OCI-LY7 (cell line): Measurements from ENCODE around the gene COL4A2. TPM values are rescaled to one million over a fixed set of nuclear protein-coding genes. Genes with fewer than 3 reads are reported as not detected.

Experiments used
- BruUV-seq: library from RNA; stranded (reverse); fragments of 400-500 nt; replicated peaks from 2 replicates; lab custom pipeline; 2021; lab: Mats Ljungman, UMichigan
- CTCF ChIA-PET: fragments of 300-600 bp; sonication (Branson Sonifier 250); formaldehyde crosslinking; loops from one replicate; lab custom pipeline; 2022; ENCODE audit warnings: antibody characterized with exemption; ENCODE audit not compliant: unreplicated experiment; lab: Charles Lee
- POLR2A ChIA-PET: fragments of 300-600 bp; sonication (Branson Sonifier 250); formaldehyde crosslinking; loops from one replicate; lab custom pipeline; 2022; ENCODE audit warnings: antibody characterized with exemption; lab: Charles Lee
- DNase-seq: peaks from one replicate; pipeline ENCODE4 v3.0.0-alpha.2; 2015; ENCODE audit warnings: low spot score
- H2AFZ ChIP-seq: fragments of 200-600 bp; sonication (generic), shearing (Covaris generic); 2 replicates; pipeline ENCODE4 v1.6.1; 2014; ENCODE audit warnings: mild to moderate bottlenecking, antibody characterized with exemption, low read length, moderate library complexity
- H3K27ac ChIP-seq: fragments of 200-600 bp; sonication (generic); 2 replicates; pipeline ENCODE4 v1.5.1; 2014; ENCODE audit warnings: mixed run types, low read depth, mild to moderate bottlenecking, moderate library complexity, low read length, inconsistent platforms; ENCODE audit not compliant: poor library complexity, severe bottlenecking
- H3K36me3 ChIP-seq: fragments of 200-600 bp; sonication (generic); 2 replicates; pipeline ENCODE4 v1.6.1; 2014; ENCODE audit warnings: mild to moderate bottlenecking, antibody characterized with exemption, low read length, moderate library complexity, mixed read lengths; ENCODE audit not compliant: insufficient read depth
- H3K4me1 ChIP-seq: fragments of 200-600 bp; sonication (generic); 2 replicates; pipeline ENCODE4 v1.5.1; 2014; ENCODE audit warnings: mild to moderate bottlenecking, low read length; ENCODE audit not compliant: insufficient read depth, poor library complexity, severe bottlenecking
- H3K4me2 ChIP-seq: fragments of 200-600 bp; sonication (generic); 2 replicates; pipeline ENCODE4 v1.6.1; 2014; ENCODE audit warnings: mild to moderate bottlenecking, low read length
- H3K4me3 ChIP-seq: fragments of 200-600 bp; sonication (generic); 2 replicates; pipeline ENCODE4 v1.5.1; 2014; ENCODE audit warnings: mild to moderate bottlenecking, low read depth, low read length; ENCODE audit not compliant: poor library complexity, severe bottlenecking
- H3K79me2 ChIP-seq: fragments of 200-600 bp; sonication (generic); 2 replicates; pipeline ENCODE4 v1.6.1; 2016; ENCODE audit warnings: low read depth, mild to moderate bottlenecking, low read length, moderate library complexity, mixed read lengths; ENCODE audit not compliant: insufficient read depth
- H3K9me2 ChIP-seq: fragments of 200-600 bp; sonication (generic); 2 replicates; pipeline ENCODE4 v1.6.1; 2016; ENCODE audit warnings: mild to moderate bottlenecking, low read length, mixed read lengths; ENCODE audit not compliant: insufficient read depth
- H3K9me3 ChIP-seq: fragments of 200-600 bp; sonication (generic); 2 replicates; pipeline ENCODE4 v1.6.1; 2014; ENCODE audit warnings: mild to moderate bottlenecking, mixed run types, low read length, mixed read lengths
- H4K20me1 ChIP-seq: fragments of 200-600 bp; sonication (generic); 2 replicates; pipeline ENCODE4 v1.6.1; 2014; ENCODE audit warnings: mild to moderate bottlenecking, antibody characterized with exemption, low read length, moderate library complexity, mixed read lengths; ENCODE audit not compliant: insufficient read depth
- CTCF ChIP-seq: fragments of 200-600 bp; sonication (generic); conservative IDR thresholded peaks from 2 replicates; pipeline ENCODE4 v1.5.1; 2014; ENCODE audit warnings: mild to moderate bottlenecking, antibody characterized with exemption, low read length, moderate library complexity, mixed read lengths
- EZH2phosphoT487 ChIP-seq: fragments of 200-600 bp; sonication (generic); IDR thresholded peaks from 2 replicates; pipeline ENCODE4 v1.6.1; 2018; ENCODE audit warnings: low read depth, borderline replicate concordance, mild to moderate bottlenecking, mixed run types, antibody characterized with exemption, low read length, moderate library complexity, mixed read lengths
- intact Hi-C: fragments of 100-400 bp; cut with micrococcal nuclease; formaldehyde crosslinking; loops from one replicate; pipeline ENCODE4 v1.10.0; 2022; ENCODE audit not compliant: unreplicated experiment
- total RNA-seq, 2 experiments: library from RNA; depleted of rRNA in 1 of 2; stranded (reverse); fragments of >200 nt in 1 of 2; shearing (Covaris generic) in 1 of 2; gene quantifications; 2 replicates each; pipeline ENCODE4 v1.2.3, GENCODE V29; 2014 to 2022

Gene COL4A2
- total RNA-seq, 2 experiments from 2014 or later: 0.34 TPM; not detected in 1

GRCh38 chr13:110371550-110372465, 64.7 kb downstream of the COL4A2 start:
- H3K4me2 ChIP-seq: no peak overlapping the region
- no peak overlapping the region for H3K4me3 ChIP-seq
- no peaks in the 10 kb centered on the region for H3K4me1 ChIP-seq
- no peak overlapping the region for H3K27ac ChIP-seq
- H3K36me3 ChIP-seq: no peaks in the 10 kb centered on the region
- POLR2A ChIA-PET: no interaction called here
- H2AFZ ChIP-seq: no peak overlapping the region
- DNase-seq: no peak
- no peak for TF ChIP-seq CTCF
- no peak for TF ChIP-seq EZH2phosphoT487
- no peaks in the 10 kb centered on the region for H3K9me3 ChIP-seq
- intact Hi-C loops: no loop called here
- CTCF ChIA-PET: no interaction called here
- H4K20me1 ChIP-seq: no peaks in the 10 kb centered on the region
- H3K9me2 ChIP-seq: no peaks in the 10 kb centered on the region
- no peaks in the 10 kb centered on the region for H3K79me2 ChIP-seq
- no TSS peak for BruUV-seq

- no peak for DNase-seq
- no peaks in the 10 kb centered on the region for H3K9me3 ChIP-seq
- BruUV-seq: no TSS peak
- no peaks in the 10 kb centered on the region for H3K79me2 ChIP-seq
- TF ChIP-seq CTCF (no peak), EZH2phosphoT487 (no peak)
- H3K9me2 ChIP-seq: no peaks in the 10 kb centered on the region
- no peaks in the 10 kb centered on the region for H3K36me3 ChIP-seq
- CTCF ChIA-PET: no interaction called here
- H3K27ac ChIP-seq: no peak overlapping the region
- no peaks in the 10 kb centered on the region for H4K20me1 ChIP-seq
- H3K4me1 ChIP-seq: no peaks in the 10 kb centered on the region
- H2AFZ ChIP-seq: no peak overlapping the region
- intact Hi-C loops: no loop called here
- POLR2A ChIA-PET: no interaction called here
- H3K4me2 ChIP-seq: no peak overlapping the region
- no peak overlapping the region for H3K4me3 ChIP-seq
These were observed 65.6 kb downstream of the COL4A2 start for GRCh38 chr13:110372676-110373075.

GRCh38 chr13:110373617-110374016, 66.5 kb downstream of the COL4A2 start:
- BruUV-seq: no TSS peak
- Histone ChIP-seq H3K9me2 (no peaks in the 10 kb centered on the region), H3K27ac (no peak overlapping the region), H3K4me1 (no peaks in the 10 kb centered on the region), H4K20me1 (no peaks in the 10 kb centered on the region), H3K4me2 (no peak overlapping the region), H3K9me3 (no peaks in the 10 kb centered on the region), H3K79me2 (no peaks in the 10 kb centered on the region), H3K4me3 (no peak overlapping the region), H2AFZ (no peak overlapping the region), H3K36me3 (no peaks in the 10 kb centered on the region)
- CTCF ChIA-PET: no interaction called here
- no peak for TF ChIP-seq CTCF
- no peak for TF ChIP-seq EZH2phosphoT487
- POLR2A ChIA-PET: no interaction called here
- DNase-seq: no peak
- intact Hi-C loops: no loop called here
